K562 (cell line): ENCODE data around the gene CSTPP1. TPM values are rescaled to one million over a fixed set of nuclear protein-coding genes. Genes with fewer than 3 reads are reported as not detected.

Experiments used
- ATF7 ChIP-seq: fragments of 450-650 bp; IDR thresholded peaks from 2 replicates; pipeline ENCODE4 v1.7.1; 2014; ENCODE audit warnings: mild to moderate bottlenecking, moderate library complexity
- ELK1 ChIP-seq: sonication (generic); formaldehyde crosslinking; IDR thresholded peaks from 2 replicates; pipeline ENCODE4 v1.8.1; 2022; ENCODE audit warnings: missing genetic modification reagents
- HNRNPH1 ChIP-seq: fragments of 200-400 bp; formaldehyde crosslinking; optimal IDR thresholded peaks from 2 replicates; pipeline ENCODE3; 2017; ENCODE audit warnings: low read depth, mild to moderate bottlenecking, low read length, moderate library complexity
- KDM2B ChIP-seq: fragments of 250-450 bp; sonication (Bioruptor Pico); IDR thresholded peaks from 2 replicates; pipeline ENCODE4 v1.8.0; 2021; ENCODE audit warnings: mild to moderate bottlenecking, moderate library complexity
- NRF1 ChIP-seq, 2 experiments: fragments of 450-650 bp; IDR thresholded peaks in 1 of 2; conservative IDR thresholded peaks in 1 of 2; 2 replicates each; pipeline ENCODE4 v1.6.1; 2014; ENCODE audit warnings: mild to moderate bottlenecking in 2 of 2
- PTRF ChIP-seq: fragments of 450-650 bp; IDR thresholded peaks from 2 replicates; pipeline ENCODE4 v1.6.1; 2016; ENCODE audit warnings: mild to moderate bottlenecking, missing genetic modification characterization, missing compliant biosample characterization
- SIN3A ChIP-seq, 2 experiments: fragments of 150-350 bp in 1 of 2; IDR thresholded peaks; 2 replicates each; pipeline ENCODE4 v1.6.1; 2011 to 2016; ENCODE audit warnings: borderline replicate concordance in 2 of 2, low read depth in 2 of 2, low read length in 2 of 2, mild to moderate bottlenecking in 2 of 2, moderate library complexity in 2 of 2; ENCODE audit not compliant: control insufficient read depth in 1 of 2
- STAG1 ChIP-seq: sonication (generic); formaldehyde crosslinking; IDR thresholded peaks from 2 replicates; pipeline ENCODE4 v1.5.0; 2020; ENCODE audit warnings: missing genetic modification reagents, borderline replicate concordance
- U2AF1 ChIP-seq: fragments of 200-400 bp; formaldehyde crosslinking; optimal IDR thresholded peaks from 2 replicates; pipeline ENCODE3; 2017; ENCODE audit warnings: mild to moderate bottlenecking, low read depth, low read length, moderate library complexity
- WHSC1 ChIP-seq: IDR thresholded peaks from one replicate; pipeline ENCODE4 v1.6.1; 2012; ENCODE audit warnings: low read length, control low read depth, inconsistent platforms
- XRCC3 ChIP-seq: fragments of 450-650 bp; IDR thresholded peaks from 2 replicates; pipeline ENCODE4 v1.6.1; 2017; ENCODE audit warnings: mild to moderate bottlenecking, moderate library complexity
- ZNF239 ChIP-seq: fragments of 250-450 bp; sonication (Bioruptor Pico); IDR thresholded peaks from 2 replicates; pipeline ENCODE4 v1.4.0; 2020; ENCODE audit warnings: mild to moderate bottlenecking
- polyA plus RNA-seq, 8 experiments: library from polyadenylated mRNA; depleted of rRNA in 4 of 8; stranded (reverse) in 5 of 8; unstranded in 3 of 8; fragments of >200 nt; fragmentation: Nextera tagmentation in 2 of 8; fragmentation: Illumina TruSeq in 1 of 8; extraction: Ambion mirVana in 2 of 8; extraction: Trizol in 1 of 8; gene quantifications; 2 replicates each; pipeline versions ENCODE4 v1.2.1 to v1.2.3, GENCODE V29; 2011 to 2014; ENCODE audit warnings: inconsistent platforms in 1 of 8, missing spikeins in 1 of 8
- total RNA-seq, 7 experiments: library from RNA; depleted of rRNA in 6 of 7; stranded (reverse); fragments of >200 nt in 6 of 7; fragmentation: Illumina TruSeq in 2 of 7; extraction: Trizol in 2 of 7; gene quantifications; 2 replicates each; pipeline versions ENCODE4 v1.2.1 to v1.2.3, GENCODE V29; 2011 to 2021; ENCODE audit warnings: low replicate concordance in 1 of 7
- TF ChIP-seq, protein P1 (sequence below), 2 experiments: IDR thresholded peaks; 2 replicates each; pipeline ENCODE4 v1.6.1; 2012; ENCODE audit warnings: improper control_type of control experiment in 2 of 2, low read depth in 2 of 2, low read length in 2 of 2, borderline replicate concordance in 1 of 2
- TF ChIP-seq, protein P2 (sequence below): fragments of 450-650 bp; formaldehyde crosslinking; IDR thresholded peaks from 2 replicates; pipeline ENCODE4 v1.4.0; 2020; ENCODE audit warnings: mild to moderate bottlenecking
- TF ChIP-seq, protein P3 (sequence below), 2 experiments: fragments of 450-650 bp; conservative IDR thresholded peaks; 2 replicates each; pipeline ENCODE4 v1.6.1; 2017; ENCODE audit warnings: mild to moderate bottlenecking in 2 of 2, moderate library complexity in 2 of 2
- TF ChIP-seq, protein P4 (sequence below), 2 experiments: fragments of 250-450 bp in 1 of 2; fragments of 450-650 bp in 1 of 2; sonication (Bioruptor Pico) in 1 of 2; IDR thresholded peaks; 2 replicates each; pipeline versions ENCODE4 v1.6.1 to v1.8.0; 2016 to 2021; ENCODE audit warnings: mild to moderate bottlenecking in 2 of 2, moderate library complexity in 2 of 2, missing compliant biosample characterization in 1 of 2, missing genetic modification characterization in 1 of 2
- TF ChIP-seq, protein P5 (sequence below), 3 experiments: IDR thresholded peaks in 2 of 3; conservative IDR thresholded peaks in 1 of 3; 2 replicates each; pipeline ENCODE4 v1.5.1; 2011 to 2012; ENCODE audit warnings: low read length in 3 of 3, mild to moderate bottlenecking in 3 of 3, control low read depth in 2 of 3, improper control_type of control experiment in 1 of 3, inconsistent platforms in 1 of 3, low read depth in 1 of 3, mixed read lengths in 1 of 3, moderate library complexity in 1 of 3; ENCODE audit not compliant: insufficient read depth in 2 of 3

CSTPP1 gene
- total and polyA plus RNA-seq, 9 of the 15 experiments (the other 6 are each of a cell fraction or from before 2014, with no cell fraction given), result 6.5 to 17.8 (median 9.2) TPM

DNA sequence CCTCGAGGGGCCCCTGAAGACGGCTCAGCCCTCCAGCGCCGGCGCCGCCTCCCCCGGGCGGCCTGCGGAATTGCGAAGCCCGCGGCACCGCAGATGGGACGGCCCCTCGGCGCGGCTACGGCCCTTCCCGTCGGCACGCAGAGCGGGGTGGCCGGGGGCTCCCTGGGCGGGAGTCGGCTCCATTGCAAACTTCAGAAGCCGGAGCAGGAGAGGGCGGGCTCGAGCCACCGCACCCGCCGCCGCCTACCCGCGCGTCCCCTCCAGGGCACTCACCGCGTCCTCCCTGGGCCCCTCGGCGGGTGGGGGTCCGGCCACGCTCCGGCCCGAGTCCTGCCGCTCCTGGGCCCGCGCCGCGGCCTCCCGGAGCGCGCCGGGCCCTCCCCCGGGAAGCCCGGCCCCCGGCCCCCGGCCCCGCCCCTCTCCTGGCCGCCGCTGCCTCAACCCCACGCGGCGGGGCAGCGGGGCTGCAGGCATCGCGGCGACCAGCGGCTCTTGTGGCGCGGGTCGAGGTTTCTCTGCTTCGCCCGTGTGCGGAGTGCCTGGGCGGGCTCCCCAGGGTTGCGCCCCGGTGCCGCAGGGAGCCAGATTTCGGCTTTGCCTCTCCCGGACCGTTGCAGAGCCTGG, 249.6 kb downstream of the CSTPP1 start, which contains the start of gene PACSIN3 (continued):
- TF ChIP-seq, protein P1, sequence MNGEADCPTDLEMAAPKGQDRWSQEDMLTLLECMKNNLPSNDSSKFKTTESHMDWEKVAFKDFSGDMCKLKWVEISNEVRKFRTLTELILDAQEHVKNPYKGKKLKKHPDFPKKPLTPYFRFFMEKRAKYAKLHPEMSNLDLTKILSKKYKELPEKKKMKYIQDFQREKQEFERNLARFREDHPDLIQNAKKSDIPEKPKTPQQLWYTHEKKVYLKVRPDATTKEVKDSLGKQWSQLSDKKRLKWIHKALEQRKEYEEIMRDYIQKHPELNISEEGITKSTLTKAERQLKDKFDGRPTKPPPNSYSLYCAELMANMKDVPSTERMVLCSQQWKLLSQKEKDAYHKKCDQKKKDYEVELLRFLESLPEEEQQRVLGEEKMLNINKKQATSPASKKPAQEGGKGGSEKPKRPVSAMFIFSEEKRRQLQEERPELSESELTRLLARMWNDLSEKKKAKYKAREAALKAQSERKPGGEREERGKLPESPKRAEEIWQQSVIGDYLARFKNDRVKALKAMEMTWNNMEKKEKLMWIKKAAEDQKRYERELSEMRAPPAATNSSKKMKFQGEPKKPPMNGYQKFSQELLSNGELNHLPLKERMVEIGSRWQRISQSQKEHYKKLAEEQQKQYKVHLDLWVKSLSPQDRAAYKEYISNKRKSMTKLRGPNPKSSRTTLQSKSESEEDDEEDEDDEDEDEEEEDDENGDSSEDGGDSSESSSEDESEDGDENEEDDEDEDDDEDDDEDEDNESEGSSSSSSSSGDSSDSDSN (IDR thresholded peaks at IDR 0.05; ENCODE audit: borderline replicate concordance in 1 of 2, low read depth in 2 of 2, low read length in 2 of 2), result peak in 1 of 2 experiments; percentile 59; a peak in 2 of 4 replicates
- no peak for TF ChIP-seq HNRNPH1
- TF ChIP-seq ATF7, result no peak; the same call in 1 of the 2 replicates
- TF ChIP-seq KDM2B (CRISPR knock-in tag), result peak; percentile 45; the same call in 1 of the 2 replicates
- no peak for TF ChIP-seq WHSC1
- TF ChIP-seq ELK1 (CRISPR knock-in tag), result no peak
- peak in 1 of 2 experiments; percentile 26; a peak in 2 of 4 replicates for TF ChIP-seq NRF1 (conservative IDR thresholded peaks at IDR 0.05 in 1 of 2, IDR thresholded peaks at IDR 0.05 in 1 of 2)
- TF ChIP-seq STAG1, result 0 out of 2 replicates have a peak, but pooled peaks have one; percentile 44
- no peak for TF ChIP-seq ZNF239 (CRISPR knock-in tag)
- no peak for TF ChIP-seq U2AF1
- TF ChIP-seq, protein P2, sequence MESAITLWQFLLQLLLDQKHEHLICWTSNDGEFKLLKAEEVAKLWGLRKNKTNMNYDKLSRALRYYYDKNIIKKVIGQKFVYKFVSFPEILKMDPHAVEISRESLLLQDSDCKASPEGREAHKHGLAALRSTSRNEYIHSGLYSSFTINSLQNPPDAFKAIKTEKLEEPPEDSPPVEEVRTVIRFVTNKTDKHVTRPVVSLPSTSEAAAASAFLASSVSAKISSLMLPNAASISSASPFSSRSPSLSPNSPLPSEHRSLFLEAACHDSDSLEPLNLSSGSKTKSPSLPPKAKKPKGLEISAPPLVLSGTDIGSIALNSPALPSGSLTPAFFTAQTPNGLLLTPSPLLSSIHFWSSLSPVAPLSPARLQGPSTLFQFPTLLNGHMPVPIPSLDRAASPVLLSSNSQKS (CRISPR knock-in tag), result no peak
- TF ChIP-seq, protein P3, sequence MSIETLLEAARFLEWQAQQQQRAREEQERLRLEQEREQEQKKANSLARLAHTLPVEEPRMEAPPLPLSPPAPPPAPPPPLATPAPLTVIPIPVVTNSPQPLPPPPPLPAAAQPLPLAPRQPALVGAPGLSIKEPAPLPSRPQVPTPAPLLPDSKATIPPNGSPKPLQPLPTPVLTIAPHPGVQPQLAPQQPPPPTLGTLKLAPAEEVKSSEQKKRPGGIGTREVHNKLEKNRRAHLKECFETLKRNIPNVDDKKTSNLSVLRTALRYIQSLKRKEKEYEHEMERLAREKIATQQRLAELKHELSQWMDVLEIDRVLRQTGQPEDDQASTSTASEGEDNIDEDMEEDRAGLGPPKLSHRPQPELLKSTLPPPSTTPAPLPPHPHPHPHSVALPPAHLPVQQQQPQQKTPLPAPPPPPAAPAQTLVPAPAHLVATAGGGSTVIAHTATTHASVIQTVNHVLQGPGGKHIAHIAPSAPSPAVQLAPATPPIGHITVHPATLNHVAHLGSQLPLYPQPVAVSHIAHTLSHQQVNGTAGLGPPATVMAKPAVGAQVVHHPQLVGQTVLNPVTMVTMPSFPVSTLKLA (conservative IDR thresholded peaks at IDR 0.05), result 0 out of 4 replicates have a peak, but pooled peaks of 1 of the 2 experiments have one; percentile 20
- TF ChIP-seq, protein P4, sequence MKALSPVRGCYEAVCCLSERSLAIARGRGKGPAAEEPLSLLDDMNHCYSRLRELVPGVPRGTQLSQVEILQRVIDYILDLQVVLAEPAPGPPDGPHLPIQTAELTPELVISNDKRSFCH (CRISPR knock-in tag; IDR thresholded peaks at IDR 0.05), result no peak
- TF ChIP-seq, protein P4 (tag; IDR thresholded peaks at IDR 0.05), result no peak
- no peak for TF ChIP-seq PTRF (tag)
- TF ChIP-seq, protein P5, sequence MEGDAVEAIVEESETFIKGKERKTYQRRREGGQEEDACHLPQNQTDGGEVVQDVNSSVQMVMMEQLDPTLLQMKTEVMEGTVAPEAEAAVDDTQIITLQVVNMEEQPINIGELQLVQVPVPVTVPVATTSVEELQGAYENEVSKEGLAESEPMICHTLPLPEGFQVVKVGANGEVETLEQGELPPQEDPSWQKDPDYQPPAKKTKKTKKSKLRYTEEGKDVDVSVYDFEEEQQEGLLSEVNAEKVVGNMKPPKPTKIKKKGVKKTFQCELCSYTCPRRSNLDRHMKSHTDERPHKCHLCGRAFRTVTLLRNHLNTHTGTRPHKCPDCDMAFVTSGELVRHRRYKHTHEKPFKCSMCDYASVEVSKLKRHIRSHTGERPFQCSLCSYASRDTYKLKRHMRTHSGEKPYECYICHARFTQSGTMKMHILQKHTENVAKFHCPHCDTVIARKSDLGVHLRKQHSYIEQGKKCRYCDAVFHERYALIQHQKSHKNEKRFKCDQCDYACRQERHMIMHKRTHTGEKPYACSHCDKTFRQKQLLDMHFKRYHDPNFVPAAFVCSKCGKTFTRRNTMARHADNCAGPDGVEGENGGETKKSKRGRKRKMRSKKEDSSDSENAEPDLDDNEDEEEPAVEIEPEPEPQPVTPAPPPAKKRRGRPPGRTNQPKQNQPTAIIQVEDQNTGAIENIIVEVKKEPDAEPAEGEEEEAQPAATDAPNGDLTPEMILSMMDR (IDR thresholded peaks at IDR 0.05 in 2 of 3, conservative IDR thresholded peaks at IDR 0.05 in 1 of 3; ENCODE audit: insufficient read depth in 2 of 3, low read depth in 1 of 3, low read length in 3 of 3), result peak in 1 of 3 experiments; percentile 15; a peak in 1 of 6 replicates
- TF ChIP-seq SIN3A (IDR thresholded peaks at IDR 0.05; ENCODE audit: borderline replicate concordance in 2 of 2, control insufficient read depth in 1 of 2, low read depth in 2 of 2, low read length in 2 of 2), result 0 out of 4 replicates have a peak, but pooled peaks of 1 of the 2 experiments have one; percentile 22
- TF ChIP-seq XRCC3, result no peak
